DMS 273 (cell line): ENCODE measurements around the gene CCDC86.

Experiments
- DNase-seq: peaks from one replicate; lab custom pipeline; 2025; ENCODE audit not compliant: unreplicated experiment; lab: John Stamatoyannopoulos, UW

The CCDC86 gene

DNA sequence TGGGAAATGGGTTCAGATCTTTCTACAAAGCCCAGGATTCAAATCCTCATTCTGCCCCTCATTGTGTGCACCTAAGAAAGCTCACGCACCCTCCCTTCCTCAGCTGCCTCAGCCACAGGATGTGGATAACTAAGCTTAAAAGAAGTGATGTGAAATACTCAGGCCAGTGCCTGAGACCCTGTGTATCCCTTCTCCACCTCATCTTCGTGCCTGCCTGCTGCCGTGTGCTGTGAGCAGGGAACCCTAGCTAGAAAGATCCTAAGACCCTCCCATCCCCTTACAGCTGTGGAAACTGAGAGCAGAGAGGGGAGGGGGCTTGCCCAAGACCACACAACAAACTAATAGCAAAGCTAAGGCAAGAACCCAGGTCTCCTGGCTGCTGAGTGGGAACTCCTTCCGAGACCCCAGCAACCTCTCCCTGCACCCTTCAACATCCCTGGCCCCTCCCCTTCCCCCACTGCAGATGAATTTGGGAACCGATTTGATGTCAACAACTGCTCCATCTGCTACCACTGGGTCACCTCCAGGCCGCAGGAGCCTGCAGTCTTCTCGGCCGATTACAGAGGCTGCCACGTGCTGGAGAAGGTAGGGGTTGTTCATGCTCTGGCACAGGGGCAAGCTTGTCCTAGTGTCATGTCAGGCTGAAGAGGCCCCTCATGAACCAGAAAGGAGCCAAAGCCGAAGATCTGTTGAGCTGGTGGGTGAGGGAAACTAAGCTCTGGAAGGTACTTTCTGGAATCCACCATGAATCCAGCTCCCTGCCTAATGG is 27.0 kb downstream of the CCDC86 start:
- peak; percentile 56 for DNase-seq

DNA sequence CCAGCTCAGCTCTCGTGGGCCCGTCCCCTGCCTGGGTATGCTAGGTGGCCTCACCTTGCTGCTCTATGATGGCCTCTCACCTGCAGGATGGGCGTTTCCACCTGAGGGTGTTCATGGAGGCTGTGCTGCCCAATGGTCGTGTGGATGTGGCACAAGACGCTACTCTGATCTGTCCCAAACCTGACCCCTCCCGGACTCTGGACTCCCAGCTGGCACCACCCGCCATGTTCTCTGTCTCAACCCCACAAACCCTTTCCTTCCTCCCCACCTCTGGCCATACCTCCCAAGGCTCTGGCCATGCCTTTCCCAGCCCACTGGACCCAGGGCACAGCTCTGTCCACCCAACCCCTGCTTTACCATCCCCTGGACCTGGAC is 27.5 kb downstream of the CCDC86 start:
- no peak for DNase-seq

DNA sequence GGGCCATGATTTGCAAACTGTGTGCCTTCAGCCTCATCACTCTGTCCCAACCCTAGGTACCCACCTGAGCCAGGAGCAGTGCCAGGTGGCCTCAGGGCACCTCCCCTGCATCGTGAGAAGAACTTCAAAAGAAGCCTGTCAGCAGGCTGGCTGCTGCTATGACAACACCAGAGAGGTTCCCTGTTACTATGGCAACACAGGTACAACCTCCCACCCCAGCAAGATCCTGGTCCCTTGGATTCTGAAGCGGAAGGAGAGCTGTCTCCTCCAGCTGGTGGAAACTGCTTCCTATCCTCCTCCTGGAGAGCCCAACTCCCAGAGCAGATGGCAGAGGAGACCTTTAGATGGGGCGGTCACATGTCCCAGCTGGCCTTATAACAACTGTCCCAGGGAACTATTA is 28.4 kb downstream of the CCDC86 start:
- peak; percentile 85 for DNase-seq

DNA sequence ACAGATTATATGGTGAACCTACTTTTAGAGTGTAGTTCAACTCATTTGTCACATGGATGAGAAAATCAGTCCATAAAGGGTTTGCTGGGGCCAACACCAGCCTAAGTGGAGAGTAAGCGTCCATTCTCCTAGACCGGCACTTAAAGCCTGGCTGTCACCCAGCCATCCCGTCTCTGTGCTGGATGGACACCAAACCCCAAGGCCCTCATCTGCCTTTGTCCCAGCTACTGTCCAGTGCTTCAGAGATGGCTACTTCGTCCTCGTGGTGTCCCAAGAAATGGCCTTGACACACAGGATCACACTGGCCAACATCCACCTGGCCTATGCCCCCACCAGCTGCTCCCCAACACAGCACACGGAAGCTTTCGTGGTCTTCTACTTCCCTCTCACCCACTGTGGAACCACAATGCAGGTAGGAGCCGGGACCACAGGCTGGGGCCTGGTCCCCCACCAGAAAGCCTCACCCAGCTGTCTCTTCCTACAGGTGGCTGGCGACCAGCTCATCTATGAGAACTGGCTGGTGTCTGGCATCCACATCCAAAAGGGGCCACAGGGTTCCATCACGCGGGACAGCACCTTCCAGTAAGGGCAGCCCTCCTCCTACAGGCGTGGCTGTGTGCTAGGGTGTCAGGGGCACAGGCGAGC is 28.9 kb downstream of the CCDC86 start:
- no peak for DNase-seq

DNA sequence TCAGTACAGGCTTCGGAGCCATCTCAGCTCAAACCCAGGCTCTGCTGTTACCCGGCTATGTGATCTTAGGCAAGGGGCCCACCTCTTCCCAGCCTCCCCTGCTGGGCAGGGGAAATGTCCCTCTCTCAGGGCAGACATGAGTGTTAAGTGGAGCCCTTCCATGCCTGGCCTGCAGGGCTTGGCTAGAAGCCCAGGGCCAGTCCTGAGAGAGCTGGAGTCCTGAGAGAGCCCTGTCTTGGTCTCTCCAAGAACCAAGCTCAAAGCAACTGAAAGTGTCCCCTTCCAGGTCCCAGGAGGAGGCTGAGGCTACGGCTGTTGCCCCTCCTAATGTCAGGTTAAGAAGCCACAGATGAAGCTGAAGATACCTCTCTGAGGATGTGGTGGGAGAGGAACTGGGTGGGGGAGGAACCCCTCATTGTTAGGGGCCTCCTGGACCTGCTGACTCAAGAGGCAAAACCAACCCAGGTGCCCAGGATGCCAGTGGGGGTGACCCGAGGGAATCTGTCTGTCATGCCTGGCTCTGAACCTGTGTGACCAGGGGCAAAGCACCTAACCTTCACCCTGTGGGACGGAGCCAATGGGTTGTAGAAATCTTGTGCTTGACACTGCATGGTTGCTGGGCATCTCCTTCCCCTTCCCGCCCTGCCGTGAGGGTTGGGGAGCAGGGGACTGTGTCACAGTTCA is 29.6 kb downstream of the CCDC86 start:
- DNase-seq, result peak; percentile 43

DNA sequence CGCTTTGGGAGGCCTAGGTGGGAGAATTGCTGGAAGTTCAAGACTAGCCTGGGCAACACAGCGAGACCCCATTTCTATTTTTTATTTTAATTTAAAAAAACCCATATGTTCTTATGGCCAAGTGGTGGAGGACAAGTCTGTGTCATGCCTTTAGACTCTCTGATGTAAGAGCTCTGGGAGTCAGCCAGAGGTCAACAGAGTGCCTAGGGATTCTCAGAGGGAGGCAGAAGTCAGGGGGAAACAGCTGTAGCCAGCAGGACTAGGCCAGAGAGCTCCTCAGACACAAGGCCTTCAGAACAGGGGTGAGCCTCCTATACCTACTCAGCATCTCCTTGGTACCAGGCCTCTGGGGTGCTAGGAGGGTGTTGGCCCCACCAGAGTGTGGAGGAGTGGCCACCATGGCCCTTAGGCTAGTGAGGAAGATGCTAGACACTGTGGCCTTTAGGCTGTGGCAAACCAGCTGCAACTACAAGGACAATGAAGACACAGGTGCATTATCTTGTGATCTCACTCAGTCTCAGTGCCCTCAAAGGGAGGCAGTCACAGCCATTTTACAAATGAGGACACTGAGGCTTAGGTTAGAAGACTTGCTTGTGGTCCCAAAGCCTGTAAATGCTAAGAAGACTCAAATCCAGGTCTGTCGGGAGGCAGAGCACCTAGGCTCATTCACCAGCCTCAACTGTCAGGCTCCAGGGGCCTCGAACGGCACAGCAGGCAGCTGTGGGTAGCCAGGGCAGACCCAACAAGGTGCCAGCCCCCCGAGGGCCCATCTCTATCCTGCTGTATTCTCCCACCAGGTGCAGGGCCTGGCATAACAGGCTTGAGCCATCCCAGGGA is 30.4 kb downstream of the CCDC86 start:
- peak; percentile 44 for DNase-seq

DNA sequence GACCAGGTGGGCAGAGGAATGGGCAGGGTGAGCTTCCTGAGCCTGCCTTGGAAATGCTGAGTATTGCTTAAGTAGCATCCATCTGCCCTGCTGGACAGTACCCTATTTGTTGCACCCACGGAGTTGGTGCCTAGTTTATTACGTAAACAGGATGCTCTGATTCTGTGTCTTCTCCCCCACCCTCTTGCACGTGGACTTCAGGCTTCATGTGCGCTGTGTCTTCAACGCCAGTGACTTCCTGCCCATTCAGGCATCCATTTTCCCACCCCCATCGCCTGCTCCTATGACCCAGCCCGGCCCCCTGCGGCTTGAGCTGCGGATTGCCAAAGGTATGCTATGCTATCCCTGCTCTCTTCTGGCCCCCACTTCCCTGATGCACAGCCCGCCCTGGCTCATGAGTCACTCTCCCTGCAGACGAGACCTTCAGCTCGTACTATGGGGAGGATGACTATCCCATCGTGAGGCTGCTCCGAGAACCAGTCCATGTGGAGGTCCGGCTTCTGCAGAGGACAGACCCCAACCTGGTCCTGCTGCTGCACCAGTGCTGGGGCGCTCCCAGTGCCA is 31.1 kb downstream of the CCDC86 start:
- DNase-seq, result no peak

DNA sequence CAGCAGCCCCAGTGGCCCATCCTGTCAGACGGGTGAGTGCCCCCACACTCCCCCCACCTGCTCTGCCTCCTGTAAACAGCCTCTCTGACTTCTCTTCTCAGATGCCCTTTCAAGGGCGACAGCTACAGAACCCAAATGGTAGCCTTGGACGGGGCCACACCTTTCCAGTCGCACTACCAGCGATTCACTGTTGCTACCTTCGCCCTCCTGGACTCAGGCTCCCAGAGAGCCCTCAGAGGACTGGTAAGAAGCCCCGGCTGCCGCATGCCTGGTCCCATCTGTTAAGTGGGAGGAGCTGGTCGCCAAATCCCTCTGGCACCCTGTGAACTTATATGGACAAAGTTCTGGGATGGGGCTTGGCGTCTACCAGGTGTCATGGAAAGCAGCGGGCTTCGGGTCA is 31.6 kb downstream of the CCDC86 start:
- DNase-seq, result peak; percentile 66

DNA sequence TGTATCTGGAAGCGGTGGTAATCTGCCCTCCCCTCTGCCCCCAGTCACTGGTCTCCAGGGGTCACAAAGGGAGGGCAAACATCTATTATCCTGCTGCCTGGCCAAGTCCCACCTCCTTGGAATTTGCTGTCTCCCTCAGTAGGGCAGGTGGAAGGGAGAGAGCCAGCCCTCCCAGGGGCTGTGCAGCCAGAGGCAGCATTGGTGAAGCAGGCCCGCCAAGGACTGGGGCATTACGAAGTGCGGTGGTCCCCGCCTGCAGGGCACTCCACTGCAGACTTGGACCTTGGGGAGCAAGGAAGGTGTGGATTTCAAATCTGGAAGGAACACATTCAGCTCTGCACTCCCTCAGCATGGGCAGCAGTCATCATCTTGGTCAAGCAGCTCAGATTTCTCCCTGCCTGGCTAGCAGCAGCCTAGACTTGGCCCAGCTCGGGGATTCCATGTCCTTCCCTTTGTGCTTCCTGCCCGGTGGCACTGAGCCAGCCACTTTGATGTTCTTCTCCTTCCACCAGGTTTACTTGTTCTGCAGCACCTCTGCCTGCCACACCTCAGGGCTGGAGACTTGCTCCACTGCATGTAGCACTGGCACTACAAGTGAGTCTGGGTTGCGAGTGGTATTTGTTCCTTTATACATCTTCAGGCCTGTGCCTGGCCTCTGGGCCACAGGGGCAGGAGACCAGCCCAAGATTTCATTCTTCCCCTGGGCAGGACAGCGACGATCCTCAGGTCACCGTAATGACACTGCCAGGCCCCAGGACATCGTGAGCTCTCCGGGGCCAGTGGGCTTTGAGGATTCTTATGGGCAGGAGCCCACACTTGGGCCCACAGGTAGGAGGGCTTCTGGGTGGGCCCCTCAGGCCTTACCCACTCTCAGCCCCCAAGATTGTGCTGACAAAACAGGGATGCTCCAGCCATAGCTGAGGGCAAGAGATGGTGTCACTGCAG is 32.8 kb downstream of the CCDC86 start:
- DNase-seq, result no peak

DNA sequence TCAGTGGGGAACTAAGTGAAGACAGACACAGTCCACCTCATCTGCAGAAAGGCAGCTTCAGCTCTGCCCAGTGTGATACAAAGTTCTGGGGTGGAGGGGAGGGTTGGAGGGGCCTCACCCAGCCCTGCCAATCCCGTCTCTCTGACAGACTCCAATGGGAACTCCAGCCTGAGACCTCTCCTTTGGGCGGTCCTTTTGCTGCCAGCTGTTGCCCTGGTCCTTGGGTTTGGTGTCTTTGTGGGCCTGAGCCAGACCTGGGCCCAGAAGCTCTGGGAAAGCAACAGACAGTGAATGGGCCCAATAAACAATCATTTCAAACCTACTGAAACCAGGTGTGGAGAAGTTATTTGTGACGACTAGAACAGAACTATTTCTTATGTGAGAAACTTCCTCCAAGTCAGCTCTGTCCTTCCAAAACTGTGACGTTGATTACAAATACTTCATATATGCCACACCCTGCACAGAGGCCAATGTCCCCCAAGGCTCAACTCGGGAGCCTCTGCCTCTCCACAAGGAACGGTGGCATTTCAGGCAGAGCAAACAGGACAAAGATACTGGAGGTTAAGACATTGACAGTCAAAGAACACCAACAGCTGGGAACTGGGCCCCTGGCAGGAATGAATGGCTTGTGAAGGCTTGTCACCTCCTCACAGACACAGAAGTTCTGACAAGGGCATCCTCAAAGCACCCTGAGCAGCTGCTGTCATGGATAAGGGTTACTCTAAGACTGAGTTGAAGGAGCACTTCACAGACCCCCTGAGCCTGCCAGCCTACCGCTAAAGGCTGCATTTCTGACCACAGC is 33.7 kb downstream of the CCDC86 start:
- no peak for DNase-seq

DNA sequence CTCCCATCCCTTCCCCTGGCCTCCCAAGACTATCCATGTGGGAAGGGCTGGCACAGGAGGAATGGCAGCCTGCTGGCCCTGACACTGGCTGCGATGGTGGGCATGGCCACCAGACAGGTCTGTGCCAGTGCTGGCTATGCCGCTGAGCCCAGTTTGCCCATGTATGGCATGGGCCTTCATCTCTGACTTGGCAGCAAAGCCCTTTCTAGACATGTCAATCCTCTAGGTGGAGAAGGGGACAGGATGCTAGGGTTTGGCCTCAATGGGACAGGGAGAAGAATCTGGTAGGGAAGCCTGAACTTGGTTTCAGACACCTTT is 34.2 kb downstream of the CCDC86 start:
- no peak for DNase-seq

DNA sequence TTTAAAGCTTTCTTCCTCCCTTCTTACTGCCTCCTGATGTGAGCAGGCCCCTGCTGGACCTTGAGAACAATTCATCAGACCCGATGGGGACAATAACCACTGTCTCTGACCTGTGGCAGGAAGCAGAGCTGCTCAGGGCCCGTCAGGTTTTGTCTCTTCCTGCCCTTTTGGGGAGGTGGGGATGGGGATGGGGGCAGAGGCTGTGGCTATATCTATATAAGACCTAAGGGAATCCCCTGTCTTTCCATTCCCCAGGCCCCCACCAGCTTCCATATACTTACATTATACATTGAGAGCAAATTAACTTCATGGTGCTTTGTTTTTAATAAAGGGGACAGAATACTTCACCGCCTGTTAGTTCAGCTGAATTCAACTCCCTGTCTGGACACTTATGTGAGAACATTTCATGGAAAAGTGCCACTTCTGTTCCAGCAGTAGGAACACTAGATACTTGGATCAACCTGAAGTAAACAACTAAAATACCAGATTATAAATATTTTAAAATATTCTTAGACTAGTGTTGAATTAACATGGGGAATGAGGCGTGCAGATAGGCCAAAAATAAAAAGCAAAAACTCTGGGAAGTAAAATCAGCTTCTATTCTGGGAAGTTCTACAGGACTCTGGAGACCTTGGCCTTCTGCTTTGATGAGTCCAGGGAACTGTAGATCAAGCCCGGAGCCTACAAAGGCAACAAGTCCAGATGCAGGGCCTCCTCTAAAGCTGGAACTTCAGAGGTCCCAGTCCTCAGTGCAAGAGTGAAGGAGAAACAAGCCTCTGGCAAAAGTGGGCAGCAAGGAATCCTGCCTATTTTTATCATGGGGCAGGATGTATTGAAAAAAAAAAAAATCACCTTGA is 36.6 kb downstream of the CCDC86 start:
- DNase-seq, result no peak

DNA sequence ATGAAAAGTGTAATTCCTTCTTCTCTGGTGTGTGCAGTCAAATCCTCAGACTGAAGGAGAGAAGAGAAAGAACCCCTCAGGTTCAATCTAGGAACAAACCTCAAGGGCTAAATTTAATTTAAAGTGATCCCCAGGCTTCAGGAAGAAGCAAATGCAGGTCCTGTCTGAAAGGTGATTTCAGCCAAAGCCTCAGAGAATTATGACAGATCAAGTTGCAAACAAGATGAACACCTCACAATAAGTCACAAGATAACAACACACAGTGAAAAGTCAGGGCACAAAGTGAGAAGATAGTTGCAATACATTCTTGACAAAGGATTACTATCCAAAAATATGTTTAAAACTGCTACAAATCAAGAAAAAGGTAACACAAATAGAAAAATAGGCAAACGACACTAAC is 37.2 kb downstream of the CCDC86 start:
- DNase-seq, result no peak

DNA sequence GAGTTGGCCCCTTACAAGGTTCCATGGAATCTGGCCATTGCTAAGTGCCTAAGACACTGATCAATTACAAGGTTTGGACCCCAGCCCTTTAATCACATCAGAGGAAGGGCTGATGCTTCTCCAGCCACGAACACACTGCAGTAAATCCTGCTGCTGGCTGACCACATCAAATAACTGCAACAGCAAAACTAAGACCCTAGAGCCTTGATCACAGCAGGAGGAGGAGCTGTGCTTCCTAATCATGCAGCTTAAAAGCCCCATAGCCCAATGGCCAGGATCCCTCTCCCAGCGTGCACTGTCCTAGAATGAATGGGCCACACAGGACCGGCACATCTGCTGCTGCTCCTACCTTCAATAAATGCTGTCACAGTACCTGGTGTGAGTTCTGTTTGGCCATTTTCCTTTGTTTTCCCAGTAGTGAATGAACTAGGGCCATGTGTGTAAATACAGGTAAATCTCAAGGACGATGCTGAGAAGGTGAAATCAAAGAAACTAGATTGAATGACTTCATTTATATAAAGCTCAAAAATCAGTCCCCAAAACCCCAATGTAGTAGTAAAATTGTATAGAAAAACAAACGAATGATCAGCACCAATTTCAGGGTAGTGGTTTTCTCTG is 38.2 kb downstream of the CCDC86 start:
- DNase-seq, result no peak

DNA sequence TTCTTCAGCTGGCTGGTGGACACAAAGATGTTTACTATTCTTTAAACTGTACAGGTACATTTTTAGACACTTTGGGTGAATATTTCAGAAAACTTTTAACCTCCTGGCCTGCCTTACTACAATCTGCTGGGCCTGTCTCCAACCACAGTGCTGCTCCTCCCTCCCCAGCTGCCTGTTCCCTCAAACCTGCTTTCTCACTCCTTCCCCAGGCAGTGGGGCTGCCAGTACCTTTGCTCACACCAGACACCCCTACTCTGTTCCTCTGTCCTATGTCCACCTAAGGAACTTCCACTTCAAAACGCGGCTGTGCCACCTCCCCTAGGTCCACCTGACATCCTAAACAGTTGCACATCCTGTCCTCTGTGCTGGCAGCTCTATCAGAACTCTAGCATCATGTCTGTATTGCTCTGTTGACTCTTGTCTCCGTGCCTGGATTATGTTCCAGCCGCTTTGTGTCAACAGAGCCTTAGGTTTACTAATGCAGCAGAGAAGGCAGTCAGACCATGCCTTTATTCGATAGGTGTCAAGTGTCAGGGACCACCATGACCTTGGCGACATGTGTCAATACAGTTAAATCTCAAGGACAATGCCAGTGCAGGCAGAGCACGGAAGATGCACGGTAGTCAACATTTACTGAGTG is 38.9 kb downstream of the CCDC86 start:
- no peak for DNase-seq

DNA sequence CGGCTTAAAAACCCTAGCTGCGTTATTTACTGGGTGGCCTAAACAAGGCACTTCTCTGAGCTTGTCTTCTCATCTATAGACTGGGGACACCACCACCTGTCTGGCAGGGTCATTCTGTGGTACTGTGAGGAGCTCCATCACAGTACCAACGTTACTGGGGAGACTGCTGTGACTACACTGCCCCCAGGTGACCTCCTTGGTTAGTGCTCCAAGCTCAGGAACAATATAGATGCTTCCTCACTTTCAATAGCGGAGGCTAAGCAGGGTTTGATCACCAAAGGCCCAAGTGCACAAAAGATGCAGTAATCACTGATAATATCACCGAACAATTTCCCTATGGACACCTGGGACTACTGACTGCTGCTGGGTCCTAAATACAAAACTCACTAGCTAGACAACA is 45.6 kb downstream of the CCDC86 start:
- DNase-seq, result peak; percentile 81

DNA sequence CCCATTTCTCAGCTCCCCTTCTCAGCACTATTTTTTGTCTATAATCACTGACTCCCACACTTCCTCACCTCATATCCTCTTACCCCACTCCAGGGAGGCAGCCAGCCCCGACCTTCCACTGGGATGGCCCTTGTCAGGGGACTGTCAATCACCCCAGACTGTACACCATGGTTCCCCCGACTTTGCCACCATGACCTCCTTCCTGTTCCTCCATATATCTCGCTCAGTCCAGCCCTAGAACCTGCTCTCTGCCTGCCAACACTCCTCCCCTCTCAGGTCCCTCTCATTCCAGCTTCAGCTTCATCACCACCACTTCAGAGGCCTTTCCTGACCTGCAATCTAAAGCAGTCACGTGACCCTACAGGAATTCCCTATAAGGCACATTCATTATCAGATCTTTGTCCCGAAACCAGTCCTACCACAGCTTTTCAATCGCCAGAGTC is 48.0 kb downstream of the CCDC86 start:
- no peak for DNase-seq
